NCI-H82 treated with DMSO at 0.1 percent for 48 hours (cell line): ENCODE results near the gene DOCK6.
"Not testable (repeated sequence)": the region's sequence is repeated elsewhere in the genome, so short reads cannot be mapped to it uniquely, and the experiment has no call there.

Experiments used
- DNase-seq: peaks from one replicate; lab custom pipeline; 2025; ENCODE audit not compliant: unreplicated experiment; lab: John Stamatoyannopoulos, UW

The DOCK6 gene

GRCh38 chr19:11198175-11198534 is 64.2 kb downstream of the DOCK6 start:
- DNase-seq, result no peak

GRCh38 chr19:11197291-11198174 is 64.8 kb downstream of the DOCK6 start, which contains the start of gene KANK2:
TSS of gene KANK2 (minus strand) at chr19:11197545. CDS start at chr19:11194511, 3,034 bp downstream.
- peak; percentile 19 for DNase-seq

- no peak for DNase-seq
These were observed 65.7 kb downstream of the DOCK6 start for GRCh38 chr19:11196406-11197287.

GRCh38 chr19:11195681-11196080 is 66.6 kb downstream of the DOCK6 start:
- DNase-seq, result no peak

- DNase-seq, result no peak
These were observed 67.4 kb downstream of the DOCK6 start for GRCh38 chr19:11194656-11195558.

GRCh38 chr19:11194173-11194572 is 68.2 kb downstream of the DOCK6 start:
- DNase-seq, result no peak

GRCh38 chr19:11192957-11193939 is 69.1 kb downstream of the DOCK6 start:
- no peak for DNase-seq

- no peak for DNase-seq
These were observed 70.4 kb downstream of the DOCK6 start for GRCh38 chr19:11191934-11192333.

- peak; percentile 26 for DNase-seq
These were observed 71.0 kb downstream of the DOCK6 start for GRCh38 chr19:11191273-11191755.

- no peak for DNase-seq
These were observed 71.8 kb downstream of the DOCK6 start for GRCh38 chr19:11190501-11190900.

GRCh38 chr19:11187441-11187840 is 74.9 kb downstream of the DOCK6 start:
- no peak for DNase-seq

- no peak for DNase-seq
These were observed 79.3 kb downstream of the DOCK6 start for GRCh38 chr19:11182994-11183393.

GRCh38 chr19:11181488-11181887 is 80.8 kb downstream of the DOCK6 start:
- no peak for DNase-seq

- DNase-seq, result not testable (repeated sequence)
These were observed 81.3 kb downstream of the DOCK6 start for GRCh38 chr19:11180975-11181374.

- no peak for DNase-seq
These were observed 82.0 kb downstream of the DOCK6 start for GRCh38 chr19:11180346-11180745.

- DNase-seq, result no peak
These were observed 82.5 kb downstream of the DOCK6 start for GRCh38 chr19:11179716-11180297.

GRCh38 chr19:11179145-11179465 is 83.2 kb downstream of the DOCK6 start:
- DNase-seq, result not testable (repeated sequence)

GRCh38 chr19:11177592-11177991 is 84.7 kb downstream of the DOCK6 start:
- DNase-seq, result no peak

GRCh38 chr19:11176466-11177193 is 85.7 kb downstream of the DOCK6 start:
- no peak for DNase-seq
